ENCODE data around the gene RBBP5. TPM values are rescaled to one million over a fixed set of nuclear protein-coding genes. Genes with fewer than 3 reads are reported as not detected.

Gene RBBP5
- total and polyA plus RNA-seq, 2 of the 4 experiments (the other 2 are of a cell fraction) = 7.3 to 37.5 TPM

- Histone ChIP-seq H4K5ac (ENCODE audit: low read depth, low read length) (0 out of 2 replicates have a peak overlapping the region, but pooled peaks have one; percentile 1), H3K27ac (ENCODE audit: insufficient read depth, low read length) (no peak overlapping the region; the same call in 1 of the 2 replicates), H3K4me3 (ENCODE audit: insufficient read depth, low read depth, low read length) (no peak overlapping the region), H4K20me1 (ENCODE audit: insufficient read depth, low read length) (no peaks in the 10 kb centered on the region), H3K56ac (ENCODE audit: extremely low read depth, insufficient read depth, low read length) (no peak overlapping the region), H3K9me3 (ENCODE audit: control insufficient read depth, insufficient read depth, low read length) (no peaks in the 10 kb centered on the region), H2AK9ac (replicated peaks; ENCODE audit: low read depth, low read length, poor library complexity) (peak overlapping the region; percentile 73), H3K4me2 (ENCODE audit: low read depth, low read length) (no peak overlapping the region; the same call in 1 of the 2 replicates), H4K91ac (ENCODE audit: insufficient read depth, low read depth, low read length) (peak overlapping the region; percentile 19; the same call in 1 of the 2 replicates), H2BK20ac (ENCODE audit: low read depth, low read length) (0 out of 2 replicates have a peak overlapping the region, but pooled peaks have one; percentile 11), H3K23ac (ENCODE audit: low read depth, low read length) (peak overlapping the region; percentile 13; the same call in 1 of the 2 replicates), H3K9ac (ENCODE audit: low read depth, low read length) (no peak overlapping the region), H3K9me1 (ENCODE audit: insufficient read depth, low read length) (peaks cover 20% of the 10 kb centered on the region; the same call in 1 of the 2 replicates), H3K18ac (ENCODE audit: low read depth, low read length) (no peak overlapping the region), H4K8ac (ENCODE audit: low read depth in 2 of 2, low read length in 2 of 2) (peak overlapping the region in 1 of 2 experiments; percentile 30; a peak in 2 of 4 replicates), H3K36me3 (ENCODE audit: control insufficient read depth, insufficient read depth, low read length) (peaks cover 9% of the 10 kb centered on the region), H3K4me1 (ENCODE audit: control insufficient read depth, insufficient read depth, low read length) (peaks cover 19% of the 10 kb centered on the region), H2AFZ (replicated peaks; ENCODE audit: low read length, poor library complexity) (peak overlapping the region; percentile 55), H3K4ac (ENCODE audit: low read depth, low read length) (peak overlapping the region; percentile 0; the same call in 1 of the 2 replicates), H2AK5ac (ENCODE audit: low read depth, low read length) (peak overlapping the region; percentile 69; the same call in 1 of the 2 replicates), H2BK5ac (ENCODE audit: low read depth, low read length, poor library complexity, severe bottlenecking) (peak overlapping the region; percentile 50), H3K14ac (replicated peaks; ENCODE audit: low read depth, low read length) (peak overlapping the region; percentile 37), H3K27me3 (ENCODE audit: control insufficient read depth, insufficient read depth, low read length) (no peaks in the 10 kb centered on the region), H3K79me1 (ENCODE audit: low read depth in 1 of 2, low read length in 2 of 2) (peaks cover 2 to 12% of the 10 kb centered on the region in 2 experiments; a peak in 3 of 4 replicates), H2BK15ac (ENCODE audit: low read depth, low read length) (peak overlapping the region; percentile 21; the same call in 1 of the 3 replicates), H2BK120ac (ENCODE audit: low read depth, low read length) (peak overlapping the region; percentile 25; the same call in 1 of the 2 replicates)
- dilution Hi-C loops (cut with HindIII; ENCODE audit: low sequenced_read_pairs, unreplicated experiment) = no loop called here
- BruUV-seq (replicated peaks) = no TSS peak
- intact Hi-C loops (cut with micrococcal nuclease) = no loop called here
- ChIA-PET POLR2A (ENCODE audit: unreplicated experiment) (no interaction called here), CTCF (interaction anchor here (1.5 kb wide), 1 partner anchor 86 kb away, joined by 4 read pairs; no protein-coding TSS in a partner anchor)
- ATAC-seq (ENCODE audit: low read depth) = peak; percentile 49
- TF ChIP-seq RFX5 (IDR thresholded peaks at IDR 0.05; ENCODE audit: low read depth, low read length) (no peak), NFE2L2 (IDR thresholded peaks at IDR 0.05; ENCODE audit: low read depth, low read length) (peak; percentile 90), MXI1 (IDR thresholded peaks at IDR 0.05; ENCODE audit: borderline replicate concordance, low read depth, low read length) (no peak), CHD1 (IDR thresholded peaks at IDR 0.05; ENCODE audit: low read depth, low read length) (no peak), RAD21 (IDR thresholded peaks at IDR 0.05; ENCODE audit: low read length) (no peak), CTCF (conservative IDR thresholded peaks at IDR 0.05; ENCODE audit: low read depth, low read length) (no peak), FOS (IDR thresholded peaks at IDR 0.05; ENCODE audit: low read depth, low read length) (peak; percentile 8; the same call in 1 of the 2 replicates), USF2 (IDR thresholded peaks at IDR 0.05; ENCODE audit: low read depth, low read length) (no peak), SMC3 (IDR thresholded peaks at IDR 0.05; ENCODE audit: low read depth, low read length) (no peak), MAFK (IDR thresholded peaks at IDR 0.05; ENCODE audit: low read depth, low read length) (peak; percentile 45; the same call in 1 of the 2 replicates), CEBPB (IDR thresholded peaks at IDR 0.05; ENCODE audit: low read depth, low read length) (no peak)
- peak; percentile 90 for DNase-seq
- WGBS, 2 experiments (ENCODE audit: extremely low coverage in 2 of 2, insufficient read length in 1 of 2) = 50% methylated on average over 2 of the region's 6 CpGs; no CpG with 5 or more reads in 1 of the 2 experiments
- in situ Hi-C loops (cut with MboI; ENCODE audit: low sequenced_read_pairs) = no loop called here
These were observed 25.5 kb upstream of the RBBP5 start for GRCh38 chr1:205147191-205147835.

Data from IMR-90 (cell line).